ENCODE results near the gene PUS1. TPM values are rescaled to one million over a fixed set of nuclear protein-coding genes. Genes with fewer than 3 reads are reported as not detected.

The PUS1 gene
- polyA plus RNA-seq (14.3 and 20.0 TPM in 2 replicates), polyA minus RNA-seq (7.3 and 8.0 TPM in 2 replicates)

DNA sequence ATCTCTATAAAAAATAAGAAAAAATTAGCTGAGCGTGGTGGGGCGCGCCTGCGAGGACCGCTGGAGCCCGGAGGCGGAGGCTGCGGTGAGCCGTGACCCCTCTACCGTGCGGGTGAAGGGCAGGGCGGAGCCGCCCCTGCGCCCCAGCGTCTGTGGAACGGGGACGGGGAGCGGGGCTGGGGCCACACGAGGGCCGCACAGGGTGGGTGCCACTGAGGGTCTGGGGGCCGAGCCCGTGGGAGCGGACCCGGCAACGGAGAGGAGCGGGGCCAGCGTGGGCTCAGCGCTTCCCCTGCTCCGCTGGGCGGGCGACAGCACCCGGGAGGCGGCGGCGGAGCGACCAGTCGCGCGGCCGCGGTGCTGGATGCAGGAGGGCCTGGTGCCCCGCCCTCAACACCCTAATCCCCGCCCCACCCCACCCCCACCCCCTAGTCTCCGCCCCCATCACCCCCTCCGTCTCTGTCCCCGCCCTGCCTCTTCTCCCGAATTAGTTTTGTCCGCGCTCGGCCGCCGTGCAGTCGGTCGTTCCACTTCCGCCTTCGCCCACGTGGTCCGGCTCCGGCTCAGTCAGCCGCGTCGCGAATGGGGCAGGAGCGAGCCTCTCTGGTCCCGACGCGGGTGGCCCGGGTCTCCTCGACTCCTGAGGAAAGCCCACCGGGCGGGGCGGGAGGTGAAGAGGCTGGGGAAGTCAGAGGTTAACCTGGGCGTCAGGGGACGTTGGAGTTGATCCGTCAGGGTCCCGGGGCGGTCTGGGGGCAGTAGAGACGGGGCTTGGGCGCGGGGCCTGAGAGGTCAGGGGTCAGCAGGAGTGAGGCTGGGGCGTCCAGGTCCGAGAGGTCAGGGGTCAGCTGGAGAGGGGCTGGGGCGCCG lies at the start of gene PUS1:
Gene PUS1 (plus strand): TSS at position 566 of the 870 bp plus-strand sequence. CDS start 447 bp downstream, outside the sequence.
- Histone ChIP-seq H3K4me2 (ENCODE audit: low read length) (peak within 1 kb of the TSS; percentile 68), H2AFZ (ENCODE audit: low read depth, low read length) (peak within 1 kb of the TSS; percentile 73), H3K27ac (ENCODE audit: low read length) (no peak within 1 kb of the TSS), H3K4me3 (ENCODE audit: low read length) (peak within 1 kb of the TSS; percentile 86), H3F3A (ENCODE audit: insufficient read depth, low read length, poor library complexity, severe bottlenecking) (no peaks in the 10 kb centered on the region), H3K79me2 (replicated peaks; ENCODE audit: insufficient read depth, low read length) (no peaks in the 10 kb centered on the region), H3K36me3 (ENCODE audit: insufficient read depth, low read length) (no peaks in the 10 kb centered on the region), H3K27me3 (ENCODE audit: insufficient read depth, low read depth, low read length) (no peaks in the 10 kb centered on the region), H3K9me3 (ENCODE audit: low read length) (no peaks in the 10 kb centered on the region), H4K20me1 (ENCODE audit: insufficient read depth) (no peaks in the 10 kb centered on the region), H3K9me2 (ENCODE audit: insufficient read depth, low read length) (no peaks in the 10 kb centered on the region), H3K9ac (ENCODE audit: low read length) (peak within 1 kb of the TSS; percentile 70)
- TF ChIP-seq POLR2AphosphoS5 (IDR thresholded peaks at IDR 0.05) (peak; percentile 64), RAD21 (conservative IDR thresholded peaks at IDR 0.05) (peak; percentile 28), MXI1 (conservative IDR thresholded peaks at IDR 0.05; ENCODE audit: poor library complexity, severe bottlenecking) (peak; percentile 94), EZH2 (IDR thresholded peaks at IDR 0.05; ENCODE audit: borderline replicate concordance, insufficient read depth, low read length, poor library complexity, severe bottlenecking) (no peak)

DNA sequence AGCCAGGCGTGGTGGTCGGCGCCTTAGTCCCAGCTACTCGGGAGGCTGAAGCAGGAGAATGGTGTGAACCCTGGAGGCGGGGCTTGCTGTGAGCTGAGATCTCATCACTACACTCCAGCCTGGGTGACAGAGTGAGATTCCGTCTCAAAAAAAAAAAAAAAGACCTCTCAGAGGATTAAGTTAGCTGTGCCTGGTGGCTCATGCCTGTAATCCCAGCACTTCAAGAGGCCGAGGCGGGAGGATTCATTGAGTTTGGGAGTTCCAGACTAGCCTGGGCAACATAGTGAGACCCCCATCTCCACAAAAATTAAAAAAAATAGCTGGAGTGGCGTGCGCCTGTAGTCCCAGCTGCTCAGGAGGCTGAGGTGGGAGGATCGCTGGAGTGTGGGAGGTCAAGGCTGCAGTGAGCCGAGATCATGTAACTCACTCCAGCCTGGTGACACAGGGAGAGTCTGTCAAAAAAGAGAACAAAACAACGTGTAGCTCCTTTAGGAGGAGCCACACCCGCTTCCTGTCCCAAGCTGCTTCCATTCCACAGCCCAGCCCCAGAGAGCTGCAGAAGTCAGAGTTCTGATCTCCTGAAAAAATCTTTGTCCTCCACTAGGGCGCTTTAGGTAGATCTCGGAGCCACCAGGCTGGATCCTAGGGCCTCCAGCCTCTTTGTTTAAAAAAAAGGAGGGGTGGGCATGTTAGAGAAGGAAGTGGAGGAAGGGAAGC lies 46.1 kb upstream of the PUS1 start:
- TF ChIP-seq RAD21 (conservative IDR thresholded peaks at IDR 0.05) (no peak), MXI1 (conservative IDR thresholded peaks at IDR 0.05; ENCODE audit: poor library complexity, severe bottlenecking) (no peak), TAF1 (IDR thresholded peaks at IDR 0.05; ENCODE audit: low read depth) (no peak), EZH2 (IDR thresholded peaks at IDR 0.05; ENCODE audit: borderline replicate concordance, insufficient read depth, low read length, poor library complexity, severe bottlenecking) (no peak), EP300 (conservative IDR thresholded peaks at IDR 0.05; ENCODE audit: poor library complexity, severe bottlenecking) (no peak), SMC3 (conservative IDR thresholded peaks at IDR 0.05; ENCODE audit: poor library complexity) (no peak), POLR2AphosphoS5 (IDR thresholded peaks at IDR 0.05) (no peak)
- TF ChIP-seq, protein P1, sequence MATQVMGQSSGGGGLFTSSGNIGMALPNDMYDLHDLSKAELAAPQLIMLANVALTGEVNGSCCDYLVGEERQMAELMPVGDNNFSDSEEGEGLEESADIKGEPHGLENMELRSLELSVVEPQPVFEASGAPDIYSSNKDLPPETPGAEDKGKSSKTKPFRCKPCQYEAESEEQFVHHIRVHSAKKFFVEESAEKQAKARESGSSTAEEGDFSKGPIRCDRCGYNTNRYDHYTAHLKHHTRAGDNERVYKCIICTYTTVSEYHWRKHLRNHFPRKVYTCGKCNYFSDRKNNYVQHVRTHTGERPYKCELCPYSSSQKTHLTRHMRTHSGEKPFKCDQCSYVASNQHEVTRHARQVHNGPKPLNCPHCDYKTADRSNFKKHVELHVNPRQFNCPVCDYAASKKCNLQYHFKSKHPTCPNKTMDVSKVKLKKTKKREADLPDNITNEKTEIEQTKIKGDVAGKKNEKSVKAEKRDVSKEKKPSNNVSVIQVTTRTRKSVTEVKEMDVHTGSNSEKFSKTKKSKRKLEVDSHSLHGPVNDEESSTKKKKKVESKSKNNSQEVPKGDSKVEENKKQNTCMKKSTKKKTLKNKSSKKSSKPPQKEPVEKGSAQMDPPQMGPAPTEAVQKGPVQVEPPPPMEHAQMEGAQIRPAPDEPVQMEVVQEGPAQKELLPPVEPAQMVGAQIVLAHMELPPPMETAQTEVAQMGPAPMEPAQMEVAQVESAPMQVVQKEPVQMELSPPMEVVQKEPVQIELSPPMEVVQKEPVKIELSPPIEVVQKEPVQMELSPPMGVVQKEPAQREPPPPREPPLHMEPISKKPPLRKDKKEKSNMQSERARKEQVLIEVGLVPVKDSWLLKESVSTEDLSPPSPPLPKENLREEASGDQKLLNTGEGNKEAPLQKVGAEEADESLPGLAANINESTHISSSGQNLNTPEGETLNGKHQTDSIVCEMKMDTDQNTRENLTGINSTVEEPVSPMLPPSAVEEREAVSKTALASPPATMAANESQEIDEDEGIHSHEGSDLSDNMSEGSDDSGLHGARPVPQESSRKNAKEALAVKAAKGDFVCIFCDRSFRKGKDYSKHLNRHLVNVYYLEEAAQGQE (IDR thresholded peaks at IDR 0.05; ENCODE audit: borderline replicate concordance): no peak
- TF ChIP-seq, protein P2, sequence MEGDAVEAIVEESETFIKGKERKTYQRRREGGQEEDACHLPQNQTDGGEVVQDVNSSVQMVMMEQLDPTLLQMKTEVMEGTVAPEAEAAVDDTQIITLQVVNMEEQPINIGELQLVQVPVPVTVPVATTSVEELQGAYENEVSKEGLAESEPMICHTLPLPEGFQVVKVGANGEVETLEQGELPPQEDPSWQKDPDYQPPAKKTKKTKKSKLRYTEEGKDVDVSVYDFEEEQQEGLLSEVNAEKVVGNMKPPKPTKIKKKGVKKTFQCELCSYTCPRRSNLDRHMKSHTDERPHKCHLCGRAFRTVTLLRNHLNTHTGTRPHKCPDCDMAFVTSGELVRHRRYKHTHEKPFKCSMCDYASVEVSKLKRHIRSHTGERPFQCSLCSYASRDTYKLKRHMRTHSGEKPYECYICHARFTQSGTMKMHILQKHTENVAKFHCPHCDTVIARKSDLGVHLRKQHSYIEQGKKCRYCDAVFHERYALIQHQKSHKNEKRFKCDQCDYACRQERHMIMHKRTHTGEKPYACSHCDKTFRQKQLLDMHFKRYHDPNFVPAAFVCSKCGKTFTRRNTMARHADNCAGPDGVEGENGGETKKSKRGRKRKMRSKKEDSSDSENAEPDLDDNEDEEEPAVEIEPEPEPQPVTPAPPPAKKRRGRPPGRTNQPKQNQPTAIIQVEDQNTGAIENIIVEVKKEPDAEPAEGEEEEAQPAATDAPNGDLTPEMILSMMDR (IDR thresholded peaks at IDR 0.05; ENCODE audit: poor library complexity, severe bottlenecking): no peak
- H3K4me2 ChIP-seq (ENCODE audit: low read length): no peak overlapping the region

More for the DNA sequence above, 46.1 kb upstream of the PUS1 start:
- H3K27ac ChIP-seq (ENCODE audit: low read length): no peak overlapping the region
- H3K27me3 ChIP-seq (ENCODE audit: insufficient read depth, low read depth, low read length): no peaks in the 10 kb centered on the region
- H3K79me2 ChIP-seq (replicated peaks; ENCODE audit: insufficient read depth, low read length): no peaks in the 10 kb centered on the region
- no peaks in the 10 kb centered on the region for H3K9me2 ChIP-seq (ENCODE audit: insufficient read depth, low read length)
- H3K9me3 ChIP-seq (ENCODE audit: low read length): no peaks in the 10 kb centered on the region
- H2AFZ ChIP-seq (ENCODE audit: low read depth, low read length): no peak overlapping the region
- H3K36me3 ChIP-seq (ENCODE audit: insufficient read depth, low read length): no peaks in the 10 kb centered on the region
- no peak overlapping the region for H3K9ac ChIP-seq (ENCODE audit: low read length)
- no peaks in the 10 kb centered on the region for H3F3A ChIP-seq (ENCODE audit: insufficient read depth, low read length, poor library complexity, severe bottlenecking)
- no peak overlapping the region for H3K4me3 ChIP-seq (ENCODE audit: low read length)
- H4K20me1 ChIP-seq (ENCODE audit: insufficient read depth): no peaks in the 10 kb centered on the region
